Measurements from ENCODE around the gene NLE1.

GRCh38 chr17:35188111-35188510 is 46.0 kb upstream of the NLE1 start:
- no peak for TF ChIP-seq CTCF (IDR thresholded peaks at IDR 0.05)
- TF ChIP-seq POLR2A (IDR thresholded peaks at IDR 0.05) = no peak
